NCI-H748 (cell line): Measurements from ENCODE around the gene GSDMA.
"Not testable (repeated sequence)": the region's sequence is repeated elsewhere in the genome, so short reads cannot be mapped to it uniquely, and the experiment has no call there.

Source experiments
- DNase-seq: peaks from one replicate; lab custom pipeline; 2025; ENCODE audit not compliant: unreplicated experiment; lab: John Stamatoyannopoulos, UW

Gene GSDMA

GRCh38 chr17:39994448-39994847, 31.6 kb downstream of the GSDMA start:
- no peak for DNase-seq

- no peak for DNase-seq
These were observed 32.6 kb downstream of the GSDMA start for GRCh38 chr17:39995438-39995837.

- no peak for DNase-seq
These were observed 33.4 kb downstream of the GSDMA start for GRCh38 chr17:39996162-39996561.

GRCh38 chr17:39996800-39997199, 34.0 kb downstream of the GSDMA start:
- DNase-seq: no peak

- no peak for DNase-seq
These were observed 34.7 kb downstream of the GSDMA start for GRCh38 chr17:39997543-39997942.

GRCh38 chr17:39999067-39999466, 36.3 kb downstream of the GSDMA start:
- DNase-seq: no peak

- DNase-seq: no peak
These were observed 37.4 kb downstream of the GSDMA start for GRCh38 chr17:40000161-40000560.

GRCh38 chr17:40001335-40001734, 38.5 kb downstream of the GSDMA start:
- DNase-seq: not testable (repeated sequence)

GRCh38 chr17:40004072-40004471, 41.3 kb downstream of the GSDMA start:
- no peak for DNase-seq

GRCh38 chr17:40004712-40005111, 41.9 kb downstream of the GSDMA start:
- no peak for DNase-seq

- no peak for DNase-seq
These were observed 42.7 kb downstream of the GSDMA start for GRCh38 chr17:40005520-40005919.

GRCh38 chr17:40010946-40011500, 48.2 kb downstream of the GSDMA start:
- not testable (repeated sequence) for DNase-seq

- DNase-seq: not testable (repeated sequence)
These were observed 49.3 kb downstream of the GSDMA start for GRCh38 chr17:40012017-40012647.

GRCh38 chr17:40014375-40014980, 51.7 kb downstream of the GSDMA start:
- no peak for DNase-seq

- DNase-seq: peak; percentile 8
These were observed 52.5 kb downstream of the GSDMA start, which contains the start of gene CSF3 for GRCh38 chr17:40015005-40015997. Gene CSF3 (plus strand): TSS chr17:40015440. CDS start chr17:40015475, 35 bp downstream.

- no peak for DNase-seq
These were observed 53.5 kb downstream of the GSDMA start for GRCh38 chr17:40015998-40016985.

- no peak for DNase-seq
These were observed 54.7 kb downstream of the GSDMA start for GRCh38 chr17:40017422-40018080.

- no peak for DNase-seq
These were observed 55.7 kb downstream of the GSDMA start for GRCh38 chr17:40018211-40019121.
